Liver (tissue), 3 donors: ENCODE data around the gene CD84.
A peak's percentile ranks its signal among the peaks of the same experiment; 100 is the strongest.

Experiments
- CTCF ChIP-seq: fragments of 150-350 bp; IDR thresholded peaks from 2 replicates; pipeline ENCODE4 v1.5.1; 2017; ENCODE audit warnings: improper control_type of control experiment, low read depth, low read length; ENCODE audit not compliant: missing input control
- FOXA1 ChIP-seq: IDR thresholded peaks from 2 replicates; pipeline ENCODE4 v1.6.1; 2016; ENCODE audit warnings: antibody characterized with exemption
- RAD21 ChIP-seq, 2 donors: IDR thresholded peaks; 2 replicates each; pipeline ENCODE4 v1.6.1; 2016; ENCODE audit warnings: antibody characterized with exemption in 2 of 2, mild to moderate bottlenecking in 2 of 2
- REST ChIP-seq: IDR thresholded peaks from 2 replicates; pipeline ENCODE4 v1.6.1; 2016; ENCODE audit warnings: antibody characterized with exemption, mild to moderate bottlenecking
- YY1 ChIP-seq: IDR thresholded peaks from 2 replicates; pipeline ENCODE4 v1.6.1; 2016; ENCODE audit warnings: antibody characterized with exemption, mild to moderate bottlenecking
- ZBTB33 ChIP-seq: IDR thresholded peaks from 2 replicates; pipeline ENCODE4 v1.6.1; 2016; ENCODE audit warnings: antibody characterized with exemption
- donor health status: healthy.
- donor health status: healthy.

- no peak for TF ChIP-seq CTCF
- TF ChIP-seq REST, result no peak
- TF ChIP-seq FOXA1, result no peak
- TF ChIP-seq ZBTB33, result no peak
- peak; percentile 14 for TF ChIP-seq YY1
- no peak for TF ChIP-seq RAD21 (IDR thresholded peaks at IDR 0.05)
Observed at GRCh38 chr1:160542303-160542945, 36.9 kb downstream of the CD84 start.
